ENCODE data around the gene GPX4. TPM values are rescaled to one million over a fixed set of nuclear protein-coding genes. Genes with fewer than 3 reads are reported as not detected.

GPX4 gene
- total and polyA plus RNA-seq, 2 donors (not counting 3 experiments of a cell fraction or from before 2014, with no cell fraction given) = 469 to 1,136 TPM

DNA sequence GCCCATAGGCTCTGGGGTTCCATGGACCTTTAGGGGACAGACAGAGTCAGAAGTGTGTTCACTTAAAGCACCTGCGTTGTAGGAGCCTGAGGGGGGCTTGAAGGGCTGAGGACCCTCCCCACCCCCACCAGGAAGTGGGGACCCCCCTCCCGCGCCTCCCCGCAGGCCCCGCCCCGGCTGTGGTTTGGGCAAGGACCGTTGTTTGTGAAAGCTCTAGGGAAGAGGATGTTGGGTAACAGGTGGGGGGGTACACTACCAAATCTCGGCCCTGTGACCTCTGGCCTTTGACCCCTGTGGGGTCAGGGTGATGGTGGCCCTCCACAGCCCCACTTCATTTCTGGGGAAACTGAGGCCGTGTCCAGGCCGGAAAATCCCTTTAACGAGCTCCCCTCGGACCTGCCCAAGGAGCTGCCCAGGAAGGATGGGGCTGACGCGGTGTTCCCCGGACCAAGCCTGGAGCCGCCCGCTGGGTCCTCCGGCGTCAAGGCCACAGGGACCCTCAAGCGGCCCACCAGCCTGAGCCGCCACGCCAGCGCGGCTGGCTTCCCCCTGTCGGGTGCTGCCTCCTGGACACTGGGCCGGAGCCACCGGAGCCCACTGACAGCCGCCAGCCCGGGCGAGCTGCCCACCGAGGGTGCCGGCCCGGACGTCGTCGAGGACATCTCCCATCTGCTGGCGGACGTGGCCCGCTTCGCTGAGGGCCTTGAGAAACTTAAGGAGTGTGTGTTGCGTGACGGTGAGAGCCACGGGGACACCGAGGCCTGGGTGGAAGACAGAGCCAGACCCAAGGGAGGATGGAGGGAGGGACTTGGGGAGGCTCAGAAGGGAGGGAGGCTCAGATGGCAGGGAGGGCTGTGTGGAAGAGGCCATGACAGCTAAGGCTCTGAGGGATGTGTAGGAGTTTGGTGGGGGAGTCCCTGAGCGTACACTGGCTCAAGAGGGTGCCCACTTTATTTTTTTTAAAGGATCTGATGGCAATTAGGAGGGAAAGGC is 35.5 kb upstream of the GPX4 start:
- no peaks in the 10 kb centered on the region for H4K20me1 ChIP-seq (replicated peaks; ENCODE audit: control insufficient read depth, extremely low read depth, insufficient read depth, low read length)
- dilution Hi-C loops (cut with MboI; ENCODE audit: extremely low pct_ligation_motif_present, low sequenced_read_pairs) = no loop called here
- CTCF ChIA-PET = interaction anchor here (1.4 to 2.5 kb wide), 3 partner anchors 11 to 28 kb away, joined by 4 to 10 read pairs (median 7); partner anchors contain the start of gene ABCA7

More for the DNA sequence above, 35.5 kb upstream of the GPX4 start:
- H3K9me3 ChIP-seq (replicated peaks; ENCODE audit: control insufficient read depth, insufficient read depth, low read length) = no peaks in the 10 kb centered on the region
- no peak overlapping the region for H3K4me3 ChIP-seq (replicated peaks in 1 of 3; ENCODE audit: insufficient read depth in 1 of 3, low read depth in 1 of 3, low read length in 3 of 3)
- no peak overlapping the region for H3K27ac ChIP-seq (ENCODE audit: insufficient read depth, low read depth, low read length)
- POLR2A ChIA-PET = no interaction called here
- H3K79me2 ChIP-seq (ENCODE audit: control insufficient read depth, insufficient read depth, low read length) = no peaks in the 10 kb centered on the region
- no peak for TF ChIP-seq GATA2 (IDR thresholded peaks at IDR 0.05; ENCODE audit: insufficient read depth, insufficient read length, low read depth, low read length)
- no peak for TF ChIP-seq POLR2A (IDR thresholded peaks at IDR 0.05; ENCODE audit: low read depth, low read length)
- no peak for TF ChIP-seq MYC (IDR thresholded peaks at IDR 0.05; ENCODE audit: low read depth, low read length)
- TF ChIP-seq, protein P1, sequence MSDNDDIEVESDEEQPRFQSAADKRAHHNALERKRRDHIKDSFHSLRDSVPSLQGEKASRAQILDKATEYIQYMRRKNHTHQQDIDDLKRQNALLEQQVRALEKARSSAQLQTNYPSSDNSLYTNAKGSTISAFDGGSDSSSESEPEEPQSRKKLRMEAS (IDR thresholded peaks at IDR 0.05; ENCODE audit: insufficient read depth, insufficient read length) = no peak
- TF ChIP-seq, protein P2, sequence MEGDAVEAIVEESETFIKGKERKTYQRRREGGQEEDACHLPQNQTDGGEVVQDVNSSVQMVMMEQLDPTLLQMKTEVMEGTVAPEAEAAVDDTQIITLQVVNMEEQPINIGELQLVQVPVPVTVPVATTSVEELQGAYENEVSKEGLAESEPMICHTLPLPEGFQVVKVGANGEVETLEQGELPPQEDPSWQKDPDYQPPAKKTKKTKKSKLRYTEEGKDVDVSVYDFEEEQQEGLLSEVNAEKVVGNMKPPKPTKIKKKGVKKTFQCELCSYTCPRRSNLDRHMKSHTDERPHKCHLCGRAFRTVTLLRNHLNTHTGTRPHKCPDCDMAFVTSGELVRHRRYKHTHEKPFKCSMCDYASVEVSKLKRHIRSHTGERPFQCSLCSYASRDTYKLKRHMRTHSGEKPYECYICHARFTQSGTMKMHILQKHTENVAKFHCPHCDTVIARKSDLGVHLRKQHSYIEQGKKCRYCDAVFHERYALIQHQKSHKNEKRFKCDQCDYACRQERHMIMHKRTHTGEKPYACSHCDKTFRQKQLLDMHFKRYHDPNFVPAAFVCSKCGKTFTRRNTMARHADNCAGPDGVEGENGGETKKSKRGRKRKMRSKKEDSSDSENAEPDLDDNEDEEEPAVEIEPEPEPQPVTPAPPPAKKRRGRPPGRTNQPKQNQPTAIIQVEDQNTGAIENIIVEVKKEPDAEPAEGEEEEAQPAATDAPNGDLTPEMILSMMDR (IDR thresholded peaks at IDR 0.05; ENCODE audit: extremely low read depth in 1 of 2, insufficient read depth in 1 of 2, low read depth in 1 of 2, low read length in 2 of 2) = no peak
- no peak for TF ChIP-seq POLR2AphosphoS5 (IDR thresholded peaks at IDR 0.05; ENCODE audit: insufficient read depth, low read depth, low read length)
- TF ChIP-seq FOS (IDR thresholded peaks at IDR 0.05; ENCODE audit: borderline replicate concordance, insufficient read depth, low read length) = no peak
- TF ChIP-seq EZH2 (IDR thresholded peaks at IDR 0.05; ENCODE audit: borderline replicate concordance, low read depth, low read length, severe bottlenecking) = no peak
- TF ChIP-seq JUN (IDR thresholded peaks at IDR 0.05; ENCODE audit: borderline replicate concordance, insufficient read depth, insufficient read length, low read depth) = no peak
- FAIRE-seq (no peak), DNase-seq (ENCODE audit: low read depth, low spot score) (no peak)
- no peak overlapping the region for H2AFZ ChIP-seq (ENCODE audit: low read depth, low read length)
- H3K36me3 ChIP-seq (ENCODE audit: control insufficient read depth in 2 of 2, extremely low read depth in 1 of 2, insufficient read depth in 2 of 2, low read length in 2 of 2) = no peaks in the 10 kb centered on the region
- H3K9ac ChIP-seq (replicated peaks; ENCODE audit: extremely low read depth, insufficient read depth, low read length) = no peak overlapping the region
- intact Hi-C loops (cut with micrococcal nuclease) = no loop called here
- peak overlapping the region; percentile 65 for H3K4me2 ChIP-seq (ENCODE audit: insufficient read depth, low read length)
- H3K27me3 ChIP-seq (ENCODE audit: control insufficient read depth in 2 of 2, insufficient read depth in 2 of 2, low read length in 2 of 2) = no peaks in the 10 kb centered on the region
- no TSS peak for BruUV-seq (replicated peaks)
- peaks cover 35% of the 10 kb centered on the region for H3K4me1 ChIP-seq (ENCODE audit: control insufficient read depth, extremely low read depth, insufficient read depth, low read length)
- H3K9me1 ChIP-seq (replicated peaks; ENCODE audit: control insufficient read depth, extremely low read depth, insufficient read depth, low read length) = no peaks in the 10 kb centered on the region

Measured in endothelial cell of umbilical vein (primary cell).